Measurements from ENCODE around the gene TENM4. TPM values are rescaled to one million over a fixed set of nuclear protein-coding genes. Genes with fewer than 3 reads are reported as not detected.

Gene TENM4
- total RNA-seq, 2 experiments from 2014 or later, result not detected

- peaks cover 3% of the 10 kb centered on the region for H3K27me3 Mint-ChIP-seq
- TF ChIP-seq, protein P1, sequence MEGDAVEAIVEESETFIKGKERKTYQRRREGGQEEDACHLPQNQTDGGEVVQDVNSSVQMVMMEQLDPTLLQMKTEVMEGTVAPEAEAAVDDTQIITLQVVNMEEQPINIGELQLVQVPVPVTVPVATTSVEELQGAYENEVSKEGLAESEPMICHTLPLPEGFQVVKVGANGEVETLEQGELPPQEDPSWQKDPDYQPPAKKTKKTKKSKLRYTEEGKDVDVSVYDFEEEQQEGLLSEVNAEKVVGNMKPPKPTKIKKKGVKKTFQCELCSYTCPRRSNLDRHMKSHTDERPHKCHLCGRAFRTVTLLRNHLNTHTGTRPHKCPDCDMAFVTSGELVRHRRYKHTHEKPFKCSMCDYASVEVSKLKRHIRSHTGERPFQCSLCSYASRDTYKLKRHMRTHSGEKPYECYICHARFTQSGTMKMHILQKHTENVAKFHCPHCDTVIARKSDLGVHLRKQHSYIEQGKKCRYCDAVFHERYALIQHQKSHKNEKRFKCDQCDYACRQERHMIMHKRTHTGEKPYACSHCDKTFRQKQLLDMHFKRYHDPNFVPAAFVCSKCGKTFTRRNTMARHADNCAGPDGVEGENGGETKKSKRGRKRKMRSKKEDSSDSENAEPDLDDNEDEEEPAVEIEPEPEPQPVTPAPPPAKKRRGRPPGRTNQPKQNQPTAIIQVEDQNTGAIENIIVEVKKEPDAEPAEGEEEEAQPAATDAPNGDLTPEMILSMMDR (IDR thresholded peaks at IDR 0.05), result no peak
- ATAC-seq (no peak), DNase-seq (no peak)
- intact Hi-C loops (cut with micrococcal nuclease), result no loop called here
- H3K27ac Mint-ChIP-seq, result no peak overlapping the region
- H3K4me3 Mint-ChIP-seq, result no peak overlapping the region
- ChIA-PET CTCF (interaction anchor here (0.8 kb wide), 1 partner anchor 9 kb away, joined by 3 read pairs; no protein-coding TSS in a partner anchor), POLR2A (no interaction called here)
- no peaks in the 10 kb centered on the region for H3K4me1 Mint-ChIP-seq (ENCODE audit: low read depth)
- H3K9me3 Mint-ChIP-seq, result no peaks in the 10 kb centered on the region
- no peaks in the 10 kb centered on the region for H3K36me3 Mint-ChIP-seq (ENCODE audit: low read depth)
These were observed 511.0 kb downstream of the TENM4 start for GRCh38 chr11:78929906-78930220.

- H3K27me3 Mint-ChIP-seq, result peaks cover 3% of the 10 kb centered on the region
- CTCF ChIA-PET, result interaction anchor here (0.8 kb wide), 1 partner anchor 9 kb away, joined by 3 read pairs; no protein-coding TSS in a partner anchor
- intact Hi-C loops (cut with micrococcal nuclease), result no loop called here
- H3K27ac Mint-ChIP-seq, result no peak overlapping the region
- no peak overlapping the region for H3K4me3 Mint-ChIP-seq
- no peaks in the 10 kb centered on the region for H3K9me3 Mint-ChIP-seq
- no peak for ATAC-seq
- TF ChIP-seq, protein P1 (IDR thresholded peaks at IDR 0.05), result no peak
- no peaks in the 10 kb centered on the region for H3K4me1 Mint-ChIP-seq (ENCODE audit: low read depth)
- no peaks in the 10 kb centered on the region for H3K36me3 Mint-ChIP-seq (ENCODE audit: low read depth)
- no peak for DNase-seq
- POLR2A ChIA-PET, result no interaction called here
These were observed 511.5 kb downstream of the TENM4 start for GRCh38 chr11:78929207-78929905.

GRCh38 chr11:78927511-78927910 lies 513.3 kb downstream of the TENM4 start:
- H3K4me1 Mint-ChIP-seq (ENCODE audit: low read depth), result no peaks in the 10 kb centered on the region
- intact Hi-C loops (cut with micrococcal nuclease), result no loop called here
- H3K9me3 Mint-ChIP-seq, result no peaks in the 10 kb centered on the region
- H3K27ac Mint-ChIP-seq, result no peak overlapping the region
- POLR2A ChIA-PET, result no interaction called here
- CTCF ChIA-PET, result no interaction called here
- H3K36me3 Mint-ChIP-seq (ENCODE audit: low read depth), result no peaks in the 10 kb centered on the region
- DNase-seq (no peak), ATAC-seq (no peak)
- TF ChIP-seq, protein P1 (IDR thresholded peaks at IDR 0.05), result no peak
- H3K27me3 Mint-ChIP-seq, result peaks cover 3% of the 10 kb centered on the region
- H3K4me3 Mint-ChIP-seq, result no peak overlapping the region

DNA sequence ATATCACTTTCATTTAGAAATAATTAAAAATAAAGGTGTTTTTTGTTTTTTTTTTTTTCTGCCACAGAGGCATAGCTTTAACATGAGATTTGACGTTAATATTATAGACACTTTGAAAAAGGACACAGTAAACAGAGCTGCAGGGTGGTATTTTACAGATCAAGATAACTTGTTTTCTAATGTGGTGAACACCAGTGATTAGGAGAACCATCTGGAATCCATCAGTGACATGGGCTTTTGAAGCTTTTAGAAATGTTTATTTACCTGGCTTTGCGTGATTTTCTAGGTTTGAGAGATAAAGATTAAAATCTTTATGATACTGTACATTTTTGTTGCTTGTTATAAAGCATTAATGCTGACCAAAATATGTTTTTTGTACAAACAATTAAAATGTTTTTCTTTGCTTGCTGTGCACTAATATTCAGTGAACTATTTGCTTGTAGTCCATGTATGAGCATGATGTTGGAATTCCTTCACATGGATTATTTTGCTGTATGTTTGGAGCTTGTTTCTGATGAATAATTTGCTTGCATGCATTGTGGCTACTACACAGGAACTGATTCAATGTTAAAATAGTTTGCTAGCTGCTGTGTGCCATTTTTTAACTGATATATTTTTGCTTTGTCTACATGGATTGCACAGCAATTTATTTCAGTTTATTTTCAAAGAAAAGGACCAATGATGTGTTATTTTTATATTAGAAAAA lies 514.0 kb downstream of the TENM4 start:
- H3K4me3 Mint-ChIP-seq, result no peak overlapping the region
- DNase-seq, result no peak
- no peaks in the 10 kb centered on the region for H3K9me3 Mint-ChIP-seq
- no peak overlapping the region for H3K27ac Mint-ChIP-seq
- CTCF ChIA-PET, result no interaction called here
- H3K27me3 Mint-ChIP-seq, result peaks cover 3% of the 10 kb centered on the region
- H3K4me1 Mint-ChIP-seq (ENCODE audit: low read depth), result no peaks in the 10 kb centered on the region
- POLR2A ChIA-PET, result no interaction called here
- ATAC-seq, result no peak
- no peaks in the 10 kb centered on the region for H3K36me3 Mint-ChIP-seq (ENCODE audit: low read depth)
- TF ChIP-seq, protein P1 (IDR thresholded peaks at IDR 0.05), result no peak
- intact Hi-C loops (cut with micrococcal nuclease), result no loop called here

DNA sequence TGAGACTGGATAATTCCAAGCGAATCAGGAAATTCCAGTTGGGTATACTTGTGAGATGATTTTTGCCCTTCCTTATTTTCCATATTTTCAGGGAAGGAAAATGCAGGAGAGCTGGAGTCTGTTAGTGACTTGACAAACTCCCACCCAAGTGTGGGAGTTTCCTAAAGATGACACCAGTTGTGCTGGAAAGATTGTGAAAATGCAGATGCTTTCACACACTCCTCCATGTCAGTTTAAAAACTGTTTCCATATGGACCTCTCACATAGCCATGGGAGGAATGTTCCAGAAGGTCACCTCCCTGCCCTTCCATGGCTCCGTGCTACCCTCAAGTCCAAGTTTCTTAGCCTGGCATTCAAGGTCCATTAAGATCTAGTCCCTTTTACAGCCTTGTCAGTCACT lies 515.4 kb downstream of the TENM4 start:
- Mint-ChIP-seq H3K27ac (no peak overlapping the region), H3K9me3 (no peaks in the 10 kb centered on the region), H3K4me3 (no peak overlapping the region), H3K27me3 (peaks cover 3% of the 10 kb centered on the region), H3K36me3 (ENCODE audit: low read depth) (no peaks in the 10 kb centered on the region), H3K4me1 (ENCODE audit: low read depth) (no peaks in the 10 kb centered on the region)
- DNase-seq, result no peak
- no peak for ATAC-seq
- ChIA-PET CTCF (no interaction called here), POLR2A (no interaction called here)
- intact Hi-C loops (cut with micrococcal nuclease), result no loop called here
- TF ChIP-seq, protein P1 (IDR thresholded peaks at IDR 0.05), result no peak

Measured in activated CD8-positive, alpha-beta T cell treated with anti-CD3 and anti-CD28 coated beads for 36 hours (primary cell).